ENCODE data around the gene SSTR5. TPM values are rescaled to one million over a fixed set of nuclear protein-coding genes. Genes with fewer than 3 reads are reported as not detected.

SSTR5 gene
- total RNA-seq, 4 donors from 2014 or later: not detected

GRCh38 chr16:1123525-1124230 is 51.1 kb downstream of the SSTR5 start:
- Histone ChIP-seq H3K9me3 (no peaks in the 10 kb centered on the region), H3K4me1 (peaks cover 0 to 11% (median 0%) of the 10 kb centered on the region in 3 donors), H3K27ac (no peak overlapping the region), H3K36me3 (no peaks in the 10 kb centered on the region), H3K27me3 (peaks cover 7% of the 10 kb centered on the region), H3K4me3 (no peak overlapping the region)
- 33% methylated on average over 3 of the region's 21 CpGs; no CpG with 5 or more reads in 1 of the 2 donors for WGBS, 2 donors (ENCODE audit: low coverage in 1 of 2)
- TF ChIP-seq EP300 (IDR thresholded peaks at IDR 0.05) (no peak), CTCF (IDR thresholded peaks at IDR 0.05) (no peak), POLR2AphosphoS5 (IDR thresholded peaks at IDR 0.05) (no peak), POLR2A (IDR thresholded peaks at IDR 0.05) (no peak)
- ATAC-seq: no peak

- Histone ChIP-seq H3K4me1 (peaks cover 0 to 11% (median 0%) of the 10 kb centered on the region in 3 donors), H3K36me3 (no peaks in the 10 kb centered on the region), H3K27ac (no peak overlapping the region), H3K9me3 (no peaks in the 10 kb centered on the region), H3K27me3 (peaks cover 7% of the 10 kb centered on the region), H3K4me3 (no peak overlapping the region)
- WGBS, 2 donors (ENCODE audit: low coverage in 1 of 2): no CpG with 5 or more reads among the region's 18 CpGs
- ATAC-seq: no peak
- no peak for TF ChIP-seq POLR2A (IDR thresholded peaks at IDR 0.05)
Measured at GRCh38 chr16:1124291-1124690, 51.7 kb downstream of the SSTR5 start.

- Histone ChIP-seq H3K4me1 (peaks cover 0 to 11% (median 0%) of the 10 kb centered on the region in 3 donors), H3K4me3 (no peak overlapping the region), H3K36me3 (no peaks in the 10 kb centered on the region), H3K27ac (no peak overlapping the region), H3K27me3 (peaks cover 7% of the 10 kb centered on the region), H3K9me3 (no peaks in the 10 kb centered on the region)
- ATAC-seq: no peak
- WGBS, 2 donors (ENCODE audit: low coverage in 1 of 2): no CpG with 5 or more reads among the region's 11 CpGs
- TF ChIP-seq POLR2AphosphoS5 (IDR thresholded peaks at IDR 0.05) (no peak), POLR2A (IDR thresholded peaks at IDR 0.05) (no peak), EP300 (IDR thresholded peaks at IDR 0.05) (no peak), CTCF (IDR thresholded peaks at IDR 0.05) (no peak)
Measured at GRCh38 chr16:1124795-1125194, 52.2 kb downstream of the SSTR5 start.

- Histone ChIP-seq H3K27ac (no peak overlapping the region), H3K9me3 (no peaks in the 10 kb centered on the region), H3K4me1 (peaks cover 0 to 11% (median 0%) of the 10 kb centered on the region in 3 donors), H3K36me3 (no peaks in the 10 kb centered on the region), H3K4me3 (no peak overlapping the region), H3K27me3 (peaks cover 7% of the 10 kb centered on the region)
- no CpG with 5 or more reads among the region's 18 CpGs for WGBS, 2 donors (ENCODE audit: low coverage in 1 of 2)
- TF ChIP-seq CTCF (IDR thresholded peaks at IDR 0.05): no peak
- TF ChIP-seq POLR2A (IDR thresholded peaks at IDR 0.05): no peak
- no peak for TF ChIP-seq POLR2AphosphoS5 (IDR thresholded peaks at IDR 0.05)
- no peak for TF ChIP-seq EP300 (IDR thresholded peaks at IDR 0.05)
- ATAC-seq: peak; percentile 56
Measured at GRCh38 chr16:1125471-1125870, 52.9 kb downstream of the SSTR5 start.

- no peak for ATAC-seq
- H3K9me3 ChIP-seq: no peaks in the 10 kb centered on the region
- WGBS, 2 donors (ENCODE audit: low coverage in 1 of 2): no CpG with 5 or more reads among the region's 17 CpGs
- TF ChIP-seq CTCF (IDR thresholded peaks at IDR 0.05) (no peak), EP300 (IDR thresholded peaks at IDR 0.05) (no peak), POLR2AphosphoS5 (IDR thresholded peaks at IDR 0.05) (no peak), POLR2A (IDR thresholded peaks at IDR 0.05) (no peak)
- peaks cover 7% of the 10 kb centered on the region for H3K27me3 ChIP-seq
- H3K4me3 ChIP-seq: no peak overlapping the region
- H3K36me3 ChIP-seq: no peaks in the 10 kb centered on the region
- peaks cover 0 to 11% (median 0%) of the 10 kb centered on the region in 3 donors for H3K4me1 ChIP-seq
- H3K27ac ChIP-seq: no peak overlapping the region
Measured at GRCh38 chr16:1126044-1126443, 53.5 kb downstream of the SSTR5 start.

All from gastroesophageal sphincter (tissue), 4 donors.